GM19397 (cell line): ENCODE results near the gene HOXC5.

Source experiments
- ATAC-seq: cut with Tn5 transposase; IDR thresholded peaks from one replicate; pipeline ENCODE4 v1.9.1; 2021; ENCODE audit warnings: mild to moderate bottlenecking, moderate library complexity; ENCODE audit not compliant: unreplicated experiment

The HOXC5 gene

GRCh38 chr12:54019091-54019811 lies 13.6 kb upstream of the HOXC5 start:
- ATAC-seq: no peak

GRCh38 chr12:54019924-54020590 lies 12.8 kb upstream of the HOXC5 start:
- ATAC-seq: no peak

GRCh38 chr12:54020591-54021405 lies 12.1 kb upstream of the HOXC5 start:
- no peak for ATAC-seq

- ATAC-seq: no peak
Observed at GRCh38 chr12:54021432-54022013, 11.3 kb upstream of the HOXC5 start.

- no peak for ATAC-seq
Observed at GRCh38 chr12:54022960-54023884, 9.6 kb upstream of the HOXC5 start.

GRCh38 chr12:54024127-54024526 lies 8.7 kb upstream of the HOXC5 start:
- no peak for ATAC-seq

- ATAC-seq: no peak
Observed at GRCh38 chr12:54024581-54025305, 8.1 kb upstream of the HOXC5 start.

- no peak for ATAC-seq
Observed at GRCh38 chr12:54025499-54026405, 7.1 kb upstream of the HOXC5 start.

- ATAC-seq: no peak
Observed at GRCh38 chr12:54026640-54027441, 6.0 kb upstream of the HOXC5 start.

GRCh38 chr12:54027442-54027786 lies 5.4 kb upstream of the HOXC5 start:
- ATAC-seq: no peak

GRCh38 chr12:54028314-54029201 lies 4.3 kb upstream of the HOXC5 start, which contains the start of gene HOXC6:
TSS of gene HOXC6 (plus strand) at chr12:54028440. CDS start at chr12:54028522, 82 bp downstream.
- ATAC-seq: no peak

GRCh38 chr12:54029529-54030441 lies 3.1 kb upstream of the HOXC5 start:
- ATAC-seq: no peak

- no peak for ATAC-seq
Observed at GRCh38 chr12:54030442-54030801, 2.4 kb upstream of the HOXC5 start.

GRCh38 chr12:54030889-54031471 lies 1.9 kb upstream of the HOXC5 start:
- no peak for ATAC-seq

GRCh38 chr12:54031480-54031879 lies 1.4 kb upstream of the HOXC5 start:
- ATAC-seq: no peak
